ENCODE results near the gene PARD6A. TPM values are rescaled to one million over a fixed set of nuclear protein-coding genes. Genes with fewer than 3 reads are reported as not detected.
A peak's percentile ranks its signal among the peaks of the same experiment; 100 is the strongest.

The PARD6A gene
- total and polyA plus RNA-seq, 9 donors, result 0.53 to 12.9 (median 4.7) TPM

DNA sequence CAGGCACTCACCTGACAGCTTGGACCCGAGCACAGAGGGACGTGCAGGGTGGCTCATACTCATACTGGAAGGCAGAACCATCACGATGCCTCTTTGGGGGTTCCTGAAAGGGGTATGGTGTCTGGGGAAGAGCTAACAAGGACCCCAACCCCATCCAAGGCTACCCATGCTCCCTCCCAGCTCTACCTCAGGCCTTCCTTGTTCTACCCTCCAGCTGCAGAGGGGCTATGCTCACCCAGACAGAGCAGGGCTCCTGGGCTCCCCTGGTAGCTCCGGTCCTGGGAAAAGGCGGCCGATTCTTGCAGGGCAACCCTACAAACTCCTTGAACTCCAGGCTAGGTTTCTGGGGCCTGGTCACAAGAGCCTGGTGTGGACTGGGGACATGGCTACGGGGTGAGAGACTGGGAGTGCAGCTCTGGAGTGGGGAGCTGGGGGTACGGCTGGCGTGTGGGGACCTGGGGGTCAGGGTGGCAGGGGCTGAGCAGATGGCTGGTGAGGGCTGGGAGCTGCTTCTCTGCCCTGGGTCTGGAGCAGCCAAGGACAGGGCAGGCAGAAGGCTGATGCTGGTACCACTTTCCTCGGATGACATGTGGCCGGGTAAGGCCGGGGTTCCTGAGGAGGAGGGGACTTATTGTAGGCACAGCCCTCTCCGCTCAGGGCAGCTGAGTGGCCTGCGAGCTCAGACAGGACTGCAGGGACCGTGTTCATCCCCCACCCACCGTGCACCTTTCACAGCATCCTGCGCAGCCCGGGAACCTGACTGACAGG lies 2.8 kb upstream of the PARD6A start:
- TF ChIP-seq, protein P1, sequence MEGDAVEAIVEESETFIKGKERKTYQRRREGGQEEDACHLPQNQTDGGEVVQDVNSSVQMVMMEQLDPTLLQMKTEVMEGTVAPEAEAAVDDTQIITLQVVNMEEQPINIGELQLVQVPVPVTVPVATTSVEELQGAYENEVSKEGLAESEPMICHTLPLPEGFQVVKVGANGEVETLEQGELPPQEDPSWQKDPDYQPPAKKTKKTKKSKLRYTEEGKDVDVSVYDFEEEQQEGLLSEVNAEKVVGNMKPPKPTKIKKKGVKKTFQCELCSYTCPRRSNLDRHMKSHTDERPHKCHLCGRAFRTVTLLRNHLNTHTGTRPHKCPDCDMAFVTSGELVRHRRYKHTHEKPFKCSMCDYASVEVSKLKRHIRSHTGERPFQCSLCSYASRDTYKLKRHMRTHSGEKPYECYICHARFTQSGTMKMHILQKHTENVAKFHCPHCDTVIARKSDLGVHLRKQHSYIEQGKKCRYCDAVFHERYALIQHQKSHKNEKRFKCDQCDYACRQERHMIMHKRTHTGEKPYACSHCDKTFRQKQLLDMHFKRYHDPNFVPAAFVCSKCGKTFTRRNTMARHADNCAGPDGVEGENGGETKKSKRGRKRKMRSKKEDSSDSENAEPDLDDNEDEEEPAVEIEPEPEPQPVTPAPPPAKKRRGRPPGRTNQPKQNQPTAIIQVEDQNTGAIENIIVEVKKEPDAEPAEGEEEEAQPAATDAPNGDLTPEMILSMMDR (IDR thresholded peaks at IDR 0.05), result no peak
- TF ChIP-seq EP300 (IDR thresholded peaks at IDR 0.05), result no peak
- TF ChIP-seq POLR2A (IDR thresholded peaks at IDR 0.05), result no peak
- Histone ChIP-seq H3K27me3 (no peaks in the 10 kb centered on the region), H3K4me3 (no peak overlapping the region), H3K27ac (no peak overlapping the region), H3K9me3 (no peaks in the 10 kb centered on the region), H3K36me3 (no peaks in the 10 kb centered on the region), H3K4me1 (ENCODE audit: insufficient read depth) (peaks cover 10% of the 10 kb centered on the region)
- DNase-seq, result peak in 1 of 5 donors; percentile 29
- WGBS, 3 donors, result 90 to 91% (median 91%) methylated on average over 18 of the region's 18 CpGs
- intact Hi-C loops (cut with DNase I), result no loop called here

DNA sequence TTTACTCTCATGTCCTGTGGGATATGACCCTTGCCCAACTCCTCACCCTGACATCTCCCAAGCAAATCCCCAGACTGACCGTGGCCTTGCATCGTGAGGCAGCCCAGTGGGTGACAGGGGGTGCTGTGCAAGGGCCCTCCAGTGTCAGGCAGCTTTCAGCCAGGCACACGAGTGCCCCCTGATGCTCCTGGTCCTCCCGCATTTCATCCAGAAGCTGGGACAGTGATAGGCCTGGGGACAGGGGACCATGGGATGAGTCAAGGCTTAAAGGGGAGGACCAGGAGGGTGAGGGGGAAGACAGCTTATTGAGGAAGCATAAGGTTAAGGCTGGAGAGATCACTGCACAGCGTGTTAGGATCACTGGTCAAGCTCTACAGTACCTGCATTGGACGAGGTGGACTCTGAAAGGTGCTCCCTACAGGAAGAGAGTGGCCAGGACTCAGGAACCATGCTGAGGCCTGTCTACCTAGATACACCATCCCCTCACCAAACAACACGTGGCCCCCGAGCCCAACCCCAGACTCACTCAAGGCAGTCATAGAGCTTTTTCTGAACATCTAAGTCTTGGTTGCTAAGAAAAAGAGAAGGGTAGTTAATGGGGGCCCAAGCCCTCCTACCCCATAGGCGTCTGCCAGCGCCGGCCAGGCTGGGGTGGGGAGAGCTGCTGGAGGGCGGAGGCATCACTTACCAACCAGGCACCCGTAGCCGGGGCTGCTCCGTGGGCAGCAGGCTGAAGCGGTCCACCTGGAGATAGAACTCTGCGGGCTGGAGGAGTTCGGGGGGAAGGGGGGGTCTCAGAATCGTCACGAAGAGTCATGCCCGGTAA lies 1.7 kb upstream of the PARD6A start:
- intact Hi-C loops (cut with DNase I), result no loop called here
- TF ChIP-seq POLR2A (IDR thresholded peaks at IDR 0.05) (no peak), EP300 (IDR thresholded peaks at IDR 0.05) (no peak)
- TF ChIP-seq, protein P1 (IDR thresholded peaks at IDR 0.05), result no peak
- Histone ChIP-seq H3K36me3 (no peaks in the 10 kb centered on the region), H3K9me3 (no peaks in the 10 kb centered on the region), H3K4me3 (peak overlapping the region; percentile 90), H3K27ac (no peak overlapping the region), H3K4me1 (ENCODE audit: insufficient read depth) (peaks cover 5% of the 10 kb centered on the region), H3K27me3 (no peaks in the 10 kb centered on the region)
- 29 to 32% (median 31%) methylated on average over 21 of the region's 21 CpGs for WGBS, 3 donors
- peak in 1 of 5 donors; percentile 34 for DNase-seq

DNA sequence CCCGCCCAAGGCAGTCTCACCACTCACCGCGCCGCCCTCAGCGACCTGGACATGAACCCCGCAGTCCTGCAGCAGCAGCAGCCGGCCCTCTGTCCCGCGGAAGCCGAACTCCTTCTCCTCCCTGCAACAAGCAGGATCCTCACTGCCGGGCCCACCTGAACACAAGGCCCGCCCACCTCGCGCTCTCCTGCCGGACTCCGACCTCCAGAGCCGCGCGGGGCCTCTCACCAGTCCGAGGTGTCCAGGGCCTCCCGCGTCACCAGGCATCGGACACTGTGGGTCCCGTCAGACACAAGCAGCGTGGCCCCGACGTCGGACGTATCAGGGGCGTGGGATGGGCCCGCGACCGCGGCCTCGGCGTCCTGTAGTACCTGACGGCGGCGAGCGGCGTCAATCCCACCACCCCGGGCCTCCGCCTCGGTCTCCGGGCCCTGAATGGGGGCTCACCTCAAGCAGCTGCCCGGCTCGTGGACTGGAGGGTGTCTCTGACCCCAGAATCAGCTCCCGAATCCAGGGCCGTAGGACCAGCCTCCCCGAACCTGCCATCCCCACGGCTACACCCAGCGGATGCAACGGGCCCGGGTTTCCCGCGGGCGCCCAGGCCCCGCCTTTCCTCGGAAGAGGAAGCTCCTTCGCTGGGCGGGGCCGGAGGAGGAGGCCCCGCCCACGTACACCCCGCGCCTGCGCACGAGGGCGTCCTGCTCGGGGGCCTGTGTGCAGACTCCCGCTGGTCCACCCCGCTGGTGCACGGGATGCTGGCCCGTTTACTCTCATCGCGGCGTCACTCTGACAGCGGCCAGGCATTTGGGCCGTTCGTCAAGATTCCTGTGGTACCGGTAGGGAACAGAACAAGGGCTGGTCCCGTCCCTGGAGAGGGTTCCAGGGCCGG lies 841 bp upstream of the PARD6A start, which contains the start of gene ACD:
ACD (minus strand) TSS at position 586 of the 889 bp plus-strand sequence; CDS start at position 546, 40 bp downstream.
- TF ChIP-seq POLR2A (IDR thresholded peaks at IDR 0.05), result peak; percentile 95
- TF ChIP-seq, protein P1 (IDR thresholded peaks at IDR 0.05), result no peak
- WGBS, 3 donors, result 0 to 1% (median 0%) methylated on average over 74 to 83 of the region's 83 CpGs
- peak; percentile 89 to 96 (median 92) for DNase-seq
- Histone ChIP-seq H3K36me3 (no peaks in the 10 kb centered on the region), H3K4me1 (ENCODE audit: insufficient read depth) (peaks cover 5% of the 10 kb centered on the region), H3K27ac (peak within 1 kb of the TSS; percentile 82 to 88), H3K27me3 (no peaks in the 10 kb centered on the region), H3K4me3 (peak within 1 kb of the TSS; percentile 90), H3K9me3 (no peaks in the 10 kb centered on the region)
- intact Hi-C loops (cut with DNase I), result loop anchor here in 2 of 4 donors (5.0 to 10.0 kb wide), 3 partner anchors 135 to 433 kb away; partner anchors contain the start of genes CTRL (in 1 of the 2), PSMB10 (in 1 of the 2), RIPOR1 (in 1 of the 2) and TMEM208 (in 1 of the 2)

Data from ovary (tissue), 9 donors.